H9 (cell line): ENCODE results near the gene SPOCD1. TPM values are rescaled to one million over a fixed set of nuclear protein-coding genes. Genes with fewer than 3 reads are reported as not detected.

Experiments
- DNase-seq: peaks from one replicate; pipeline ENCODE4 v3.0.0-alpha.2; 2017
- H2AFZ ChIP-seq: one replicate; pipeline ENCODE4 v1.6.1; 2013; ENCODE audit warnings: mild to moderate bottlenecking, low read length, control low read depth, moderate library complexity
- H2AK5ac ChIP-seq: 2 replicates; pipeline ENCODE4 v1.6.1; 2013; ENCODE audit warnings: low read length, control low read depth, mixed read lengths; ENCODE audit not compliant: insufficient read length
- H2BK120ac ChIP-seq: one replicate; pipeline ENCODE4 v1.6.1; 2013; ENCODE audit warnings: low read depth, mild to moderate bottlenecking, low read length, control low read depth, inconsistent platforms; ENCODE audit not compliant: poor library complexity, severe bottlenecking
- H2BK12ac ChIP-seq: 2 replicates; pipeline ENCODE4 v1.6.1; 2013; ENCODE audit warnings: low read length, control low read depth, mixed read lengths, low read depth; ENCODE audit not compliant: insufficient read length
- H2BK15ac ChIP-seq: 2 replicates; pipeline ENCODE4 v1.6.1; 2013; ENCODE audit warnings: low read depth, low read length, control low read depth
- H2BK20ac ChIP-seq: one replicate; pipeline ENCODE4 v1.6.1; 2013; ENCODE audit warnings: low read depth, mild to moderate bottlenecking, low read length, control low read depth, inconsistent platforms; ENCODE audit not compliant: poor library complexity, severe bottlenecking
- H2BK5ac ChIP-seq: 2 replicates; pipeline ENCODE4 v1.6.1; 2013; ENCODE audit warnings: low read length, control low read depth, mixed read lengths; ENCODE audit not compliant: insufficient read length
- H3K14ac ChIP-seq: 2 replicates; pipeline ENCODE4 v1.6.1; 2013; ENCODE audit warnings: low read length, control low read depth; ENCODE audit not compliant: insufficient read depth
- H3K18ac ChIP-seq: 2 replicates; pipeline ENCODE4 v1.6.1; 2013; ENCODE audit warnings: low read depth, mild to moderate bottlenecking, mixed read lengths, low read length, control low read depth; ENCODE audit not compliant: insufficient read length
- H3K23ac ChIP-seq: 2 replicates; pipeline ENCODE4 v1.6.1; 2013; ENCODE audit warnings: low read length, control low read depth, mixed read lengths, low read depth; ENCODE audit not compliant: insufficient read length
- H3K23me2 ChIP-seq: 2 replicates; pipeline ENCODE4 v1.6.1; 2013; ENCODE audit warnings: low read depth, mild to moderate bottlenecking, mixed read lengths, low read length, control low read depth; ENCODE audit not compliant: insufficient read length, poor library complexity, severe bottlenecking
- H3K27ac ChIP-seq: 2 replicates; pipeline ENCODE4 v1.5.1; 2013; ENCODE audit warnings: low read length, control low read depth, mixed read lengths, low read depth; ENCODE audit not compliant: insufficient read length
- H3K27me3 ChIP-seq: 2 replicates; pipeline ENCODE4 v1.6.1; 2013; ENCODE audit warnings: low read length, control low read depth, inconsistent platforms; ENCODE audit not compliant: insufficient read depth
- H3K4ac ChIP-seq: 2 replicates; pipeline ENCODE4 v1.6.1; 2013; ENCODE audit warnings: low read depth, mild to moderate bottlenecking, control low read depth, inconsistent platforms, low read length, moderate library complexity
- H3K4me1 ChIP-seq: 2 replicates; pipeline ENCODE4 v1.6.1; 2013; ENCODE audit warnings: low read length, control low read depth, inconsistent platforms; ENCODE audit not compliant: insufficient read depth
- H3K4me2 ChIP-seq: 2 replicates; pipeline ENCODE4 v1.6.1; 2013; ENCODE audit warnings: low read length, control low read depth, mixed read lengths; ENCODE audit not compliant: insufficient read length, insufficient read depth
- H3K56ac ChIP-seq: 2 replicates; pipeline ENCODE4 v1.6.1; 2013; ENCODE audit warnings: low read depth, mild to moderate bottlenecking, mixed read lengths, low read length, control low read depth; ENCODE audit not compliant: insufficient read length
- H3K79me1 ChIP-seq: 2 replicates; pipeline ENCODE4 v1.6.1; 2013; ENCODE audit warnings: low read depth, mild to moderate bottlenecking, moderate library complexity, low read length, control low read depth, inconsistent platforms; ENCODE audit not compliant: insufficient read depth, poor library complexity, severe bottlenecking
- H3K79me2 ChIP-seq: 2 replicates; pipeline ENCODE4 v1.6.1; 2013; ENCODE audit warnings: low read length, control low read depth, inconsistent platforms; ENCODE audit not compliant: insufficient read depth
- H3K9ac ChIP-seq: 2 replicates; pipeline ENCODE4 v1.6.1; 2013; ENCODE audit warnings: low read length, control low read depth, mixed read lengths; ENCODE audit not compliant: insufficient read length; ENCODE audit errors: extremely low read depth
- H3K9me3 ChIP-seq: one replicate; pipeline ENCODE4 v1.6.1; 2013; ENCODE audit warnings: low read depth, low read length, inconsistent platforms; ENCODE audit not compliant: control insufficient read depth
- H3T11ph ChIP-seq: one replicate; pipeline ENCODE4 v1.6.1; 2013; ENCODE audit warnings: mild to moderate bottlenecking, low read length, control low read depth, inconsistent platforms
- H4K20me1 ChIP-seq: one replicate; pipeline ENCODE4 v1.6.1; 2013; ENCODE audit not compliant: control insufficient read depth, insufficient read length, insufficient read depth
- H4K5ac ChIP-seq: 2 replicates; pipeline ENCODE4 v1.6.1; 2013; ENCODE audit warnings: low read depth, mild to moderate bottlenecking, mixed read lengths, low read length, control low read depth; ENCODE audit not compliant: insufficient read length
- H4K8ac ChIP-seq: replicated peaks from 2 replicates; pipeline ENCODE4 v1.6.1; 2013; ENCODE audit warnings: low read length, control low read depth, mixed read lengths, low read depth; ENCODE audit not compliant: insufficient read length
- H4K91ac ChIP-seq: 2 replicates; pipeline ENCODE4 v1.6.1; 2013; ENCODE audit warnings: low read depth, mild to moderate bottlenecking, moderate library complexity, mixed read lengths, low read length, control low read depth; ENCODE audit not compliant: insufficient read length
- H3K27ac Mint-ChIP-seq, 3 experiments: 2 replicates in 2 of 3; 3 replicates in 1 of 3; pipeline ENCODE4 v1.8.0; 2020 to 2021; ENCODE audit warnings: mixed read lengths in 3 of 3, mild to moderate bottlenecking in 1 of 3, moderate library complexity in 1 of 3
- H3K27me3 Mint-ChIP-seq: 2 replicates; pipeline ENCODE4 v1.8.0; 2021; ENCODE audit warnings: low read depth, mild to moderate bottlenecking, moderate library complexity, mixed read lengths
- H3K36me3 Mint-ChIP-seq, 3 experiments: 2 replicates in 2 of 3; 3 replicates in 1 of 3; pipeline ENCODE4 v1.8.0; 2020 to 2021; ENCODE audit warnings: low read depth in 3 of 3, mixed read lengths in 3 of 3; ENCODE audit not compliant: insufficient read depth in 1 of 3
- H3K4me1 Mint-ChIP-seq, 2 experiments: 2 replicates each; pipeline ENCODE4 v1.8.0; 2020; ENCODE audit warnings: mixed read lengths in 2 of 2
- H3K4me3 Mint-ChIP-seq, 2 experiments: 2 replicates in 1 of 2; 3 replicates in 1 of 2; pipeline ENCODE4 v1.8.0; 2020 to 2021; ENCODE audit warnings: mild to moderate bottlenecking in 2 of 2, mixed read lengths in 2 of 2, moderate library complexity in 1 of 2
- H3K9me3 Mint-ChIP-seq, 2 experiments: 2 replicates in 1 of 2; 3 replicates in 1 of 2; pipeline ENCODE4 v1.8.0; 2020; ENCODE audit warnings: mild to moderate bottlenecking in 2 of 2, mixed read lengths in 2 of 2, moderate library complexity in 1 of 2
- CTCF ChIP-seq: fragments of 200-600 bp; sonication (generic); conservative IDR thresholded peaks from 3 replicates; pipeline ENCODE4 v1.8.0; 2021; ENCODE audit warnings: antibody characterized with exemption, mild to moderate bottlenecking
- WGBS: extraction: QIAGEN DNeasy Blood & Tissue Kit; methylation state at CpG from one replicate; pipeline ENCODE4 v1.1.7; 2013; ENCODE audit warnings: missing lambda C conversion rate, low lambda C conversion rate, mixed read lengths; ENCODE audit not compliant: insufficient read length; ENCODE audit errors: extremely low coverage; 5-methylcytosine and 5-hydroxymethylcytosine counted together
- total RNA-seq: library from RNA; stranded (reverse); gene quantifications from 2 replicates; pipeline ENCODE4 v1.2.1, GENCODE V29; 2021

The SPOCD1 gene
- total RNA-seq, 1 experiment from 2014 or later = 1.5 TPM

- no peak overlapping the region for H2BK5ac ChIP-seq
- no peak overlapping the region for H2BK15ac ChIP-seq
- peak; percentile 14 for DNase-seq
- H3K27ac ChIP-seq = no peak overlapping the region
- H3K4me2 ChIP-seq = no peak overlapping the region
- peaks cover 6% of the 10 kb centered on the region for H3K23me2 ChIP-seq
- no peak overlapping the region for H2BK120ac ChIP-seq
- Mint-ChIP-seq H3K4me1 (peaks cover 40 to 49% of the 10 kb centered on the region in 2 experiments), H3K27ac (peak overlapping the region in 1 of 3 experiments; percentile 41; a peak in 1 of 7 replicates), H3K36me3 (no peaks in the 10 kb centered on the region), H3K4me3 (no peak overlapping the region), H3K27me3 (no peaks in the 10 kb centered on the region), H3K9me3 (no peaks in the 10 kb centered on the region)
- H3K56ac ChIP-seq = no peak overlapping the region
- no peaks in the 10 kb centered on the region for H3K27me3 ChIP-seq
- no peaks in the 10 kb centered on the region for H3K79me2 ChIP-seq
- no peak overlapping the region for H2AK5ac ChIP-seq
- no peak overlapping the region for H3K9ac ChIP-seq
- H3K4ac ChIP-seq = no peak overlapping the region
- no peak overlapping the region for H2BK20ac ChIP-seq
- no CpG with 5 or more reads among the region's 4 CpGs for WGBS
- H2AFZ ChIP-seq = no peak overlapping the region
- no peaks in the 10 kb centered on the region for H4K20me1 ChIP-seq
- H4K91ac ChIP-seq = no peak overlapping the region
- H4K5ac ChIP-seq = no peak overlapping the region
- no peak overlapping the region for H3K23ac ChIP-seq
- no peaks in the 10 kb centered on the region for H3K79me1 ChIP-seq
- no peak overlapping the region for H4K8ac ChIP-seq
- no peak for TF ChIP-seq CTCF
- H3K14ac ChIP-seq = no peak overlapping the region
- H3K9me3 ChIP-seq = no peaks in the 10 kb centered on the region
- H3K18ac ChIP-seq = no peak overlapping the region
- no peak overlapping the region for H2BK12ac ChIP-seq
- no peak overlapping the region for H3T11ph ChIP-seq
- peaks cover 11% of the 10 kb centered on the region; the same call in 1 of the 2 replicates for H3K4me1 ChIP-seq
Observed at GRCh38 chr1:31784356-31785019, 31.3 kb downstream of the SPOCD1 start.
